HL-60 (cell line): ENCODE measurements around the gene PPFIBP2.

Experiments used
- POLR2AphosphoS5 ChIP-seq: IDR thresholded peaks from 2 replicates; pipeline ENCODE4 v1.6.1; 2012; ENCODE audit warnings: low read depth
- TF ChIP-seq, protein P1 (sequence below): IDR thresholded peaks from 2 replicates; pipeline ENCODE4 v1.6.1; 2012; ENCODE audit warnings: low read depth; ENCODE audit not compliant: insufficient replicate concordance
- TF ChIP-seq, protein P2 (sequence below): IDR thresholded peaks from one replicate; pipeline ENCODE4 v1.5.1; 2011; ENCODE audit warnings: low read length, control low read depth, inconsistent platforms; ENCODE audit not compliant: insufficient read depth

DNA sequence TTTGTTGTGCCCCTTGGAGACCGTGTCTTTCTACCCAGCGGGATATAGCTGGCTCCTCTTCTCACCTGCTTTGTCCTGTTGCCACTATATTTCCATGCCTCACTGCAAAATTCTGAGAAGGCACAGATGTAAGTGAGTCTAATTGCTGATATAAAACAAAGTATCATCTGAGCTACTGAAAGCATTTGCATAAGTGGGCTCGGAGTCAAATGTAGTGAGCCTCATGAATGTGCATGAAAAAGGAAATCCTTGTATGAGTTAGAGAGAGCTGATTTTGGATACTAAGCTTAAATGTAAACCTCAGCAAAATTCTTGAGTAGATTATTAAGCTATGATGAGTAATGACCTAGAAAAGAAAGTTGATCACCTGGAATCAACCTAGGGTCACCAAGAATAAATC is 178.6 kb downstream of the PPFIBP2 start:
- TF ChIP-seq, protein P1, sequence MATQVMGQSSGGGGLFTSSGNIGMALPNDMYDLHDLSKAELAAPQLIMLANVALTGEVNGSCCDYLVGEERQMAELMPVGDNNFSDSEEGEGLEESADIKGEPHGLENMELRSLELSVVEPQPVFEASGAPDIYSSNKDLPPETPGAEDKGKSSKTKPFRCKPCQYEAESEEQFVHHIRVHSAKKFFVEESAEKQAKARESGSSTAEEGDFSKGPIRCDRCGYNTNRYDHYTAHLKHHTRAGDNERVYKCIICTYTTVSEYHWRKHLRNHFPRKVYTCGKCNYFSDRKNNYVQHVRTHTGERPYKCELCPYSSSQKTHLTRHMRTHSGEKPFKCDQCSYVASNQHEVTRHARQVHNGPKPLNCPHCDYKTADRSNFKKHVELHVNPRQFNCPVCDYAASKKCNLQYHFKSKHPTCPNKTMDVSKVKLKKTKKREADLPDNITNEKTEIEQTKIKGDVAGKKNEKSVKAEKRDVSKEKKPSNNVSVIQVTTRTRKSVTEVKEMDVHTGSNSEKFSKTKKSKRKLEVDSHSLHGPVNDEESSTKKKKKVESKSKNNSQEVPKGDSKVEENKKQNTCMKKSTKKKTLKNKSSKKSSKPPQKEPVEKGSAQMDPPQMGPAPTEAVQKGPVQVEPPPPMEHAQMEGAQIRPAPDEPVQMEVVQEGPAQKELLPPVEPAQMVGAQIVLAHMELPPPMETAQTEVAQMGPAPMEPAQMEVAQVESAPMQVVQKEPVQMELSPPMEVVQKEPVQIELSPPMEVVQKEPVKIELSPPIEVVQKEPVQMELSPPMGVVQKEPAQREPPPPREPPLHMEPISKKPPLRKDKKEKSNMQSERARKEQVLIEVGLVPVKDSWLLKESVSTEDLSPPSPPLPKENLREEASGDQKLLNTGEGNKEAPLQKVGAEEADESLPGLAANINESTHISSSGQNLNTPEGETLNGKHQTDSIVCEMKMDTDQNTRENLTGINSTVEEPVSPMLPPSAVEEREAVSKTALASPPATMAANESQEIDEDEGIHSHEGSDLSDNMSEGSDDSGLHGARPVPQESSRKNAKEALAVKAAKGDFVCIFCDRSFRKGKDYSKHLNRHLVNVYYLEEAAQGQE = no peak
- TF ChIP-seq, protein P2, sequence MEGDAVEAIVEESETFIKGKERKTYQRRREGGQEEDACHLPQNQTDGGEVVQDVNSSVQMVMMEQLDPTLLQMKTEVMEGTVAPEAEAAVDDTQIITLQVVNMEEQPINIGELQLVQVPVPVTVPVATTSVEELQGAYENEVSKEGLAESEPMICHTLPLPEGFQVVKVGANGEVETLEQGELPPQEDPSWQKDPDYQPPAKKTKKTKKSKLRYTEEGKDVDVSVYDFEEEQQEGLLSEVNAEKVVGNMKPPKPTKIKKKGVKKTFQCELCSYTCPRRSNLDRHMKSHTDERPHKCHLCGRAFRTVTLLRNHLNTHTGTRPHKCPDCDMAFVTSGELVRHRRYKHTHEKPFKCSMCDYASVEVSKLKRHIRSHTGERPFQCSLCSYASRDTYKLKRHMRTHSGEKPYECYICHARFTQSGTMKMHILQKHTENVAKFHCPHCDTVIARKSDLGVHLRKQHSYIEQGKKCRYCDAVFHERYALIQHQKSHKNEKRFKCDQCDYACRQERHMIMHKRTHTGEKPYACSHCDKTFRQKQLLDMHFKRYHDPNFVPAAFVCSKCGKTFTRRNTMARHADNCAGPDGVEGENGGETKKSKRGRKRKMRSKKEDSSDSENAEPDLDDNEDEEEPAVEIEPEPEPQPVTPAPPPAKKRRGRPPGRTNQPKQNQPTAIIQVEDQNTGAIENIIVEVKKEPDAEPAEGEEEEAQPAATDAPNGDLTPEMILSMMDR = no peak
- TF ChIP-seq POLR2AphosphoS5 = no peak
